ENCODE data around the gene THSD7A.
"Not testable (repeated sequence)": the region's sequence is repeated elsewhere in the genome, so short reads cannot be mapped to it uniquely, and the experiment has no call there.

Gene THSD7A

DNA sequence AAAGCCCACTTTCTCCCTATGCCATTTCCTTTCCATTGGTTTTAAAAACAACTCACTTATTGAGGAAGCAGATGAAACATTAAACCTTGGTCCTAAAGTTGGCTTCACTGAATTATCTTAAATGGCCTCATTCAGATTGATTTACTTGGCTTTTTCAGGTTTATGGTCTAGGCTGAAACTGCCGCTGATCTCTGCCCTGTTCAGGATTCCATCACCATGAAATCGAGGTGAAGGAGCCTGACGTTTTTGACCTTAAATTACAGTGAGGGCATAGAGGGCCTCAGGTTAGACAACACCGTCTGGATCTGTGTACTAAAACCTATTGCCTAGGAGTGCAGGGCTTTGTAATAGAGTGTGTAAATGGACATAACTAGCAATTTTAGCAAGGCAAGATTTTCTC lies 383.7 kb downstream of the THSD7A start:
- no peak for DNase-seq

- no peak for DNase-seq
These were observed 384.9 kb downstream of the THSD7A start for GRCh38 chr7:11447106-11447505.

DNA sequence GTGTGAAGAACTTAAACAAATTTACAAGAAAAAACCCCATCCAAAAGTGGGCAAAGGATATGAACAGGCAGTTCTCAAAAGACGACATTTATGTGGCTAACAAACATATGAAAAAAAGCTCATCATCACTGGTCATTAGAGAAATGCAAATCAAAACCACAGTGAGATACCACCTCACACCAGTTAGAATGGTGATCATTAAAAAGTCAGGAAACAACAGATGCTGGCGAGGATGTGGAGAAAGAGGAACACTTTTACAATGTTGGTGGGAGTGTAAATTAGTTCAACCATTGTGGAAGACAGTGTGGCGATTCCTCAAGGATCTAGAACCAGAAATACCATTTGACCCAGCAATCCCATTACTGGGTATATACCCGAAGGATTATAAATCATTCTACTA lies 388.1 kb downstream of the THSD7A start:
- not testable (repeated sequence) for DNase-seq

DNA sequence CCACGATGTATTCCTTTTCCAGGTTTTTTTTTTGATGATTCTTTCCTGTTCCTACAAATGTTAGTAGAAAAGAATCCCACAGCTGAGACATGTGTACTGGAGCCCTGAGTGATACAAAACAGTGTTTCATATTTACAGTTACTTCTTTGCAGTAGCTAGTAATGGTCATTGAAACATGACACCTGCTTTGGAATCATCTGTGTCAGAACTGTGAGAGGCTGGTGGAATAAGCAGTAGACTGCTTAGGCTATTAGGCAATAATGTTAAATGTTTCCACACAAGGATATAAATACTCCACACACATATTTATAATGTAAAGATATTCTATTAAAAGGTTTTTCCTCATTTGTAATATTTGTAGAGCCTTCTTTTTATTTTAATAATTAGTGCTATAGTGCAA lies 394.0 kb downstream of the THSD7A start:
- no peak for DNase-seq

- DNase-seq = no peak
These were observed 395.0 kb downstream of the THSD7A start for GRCh38 chr7:11436773-11437524.

DNA sequence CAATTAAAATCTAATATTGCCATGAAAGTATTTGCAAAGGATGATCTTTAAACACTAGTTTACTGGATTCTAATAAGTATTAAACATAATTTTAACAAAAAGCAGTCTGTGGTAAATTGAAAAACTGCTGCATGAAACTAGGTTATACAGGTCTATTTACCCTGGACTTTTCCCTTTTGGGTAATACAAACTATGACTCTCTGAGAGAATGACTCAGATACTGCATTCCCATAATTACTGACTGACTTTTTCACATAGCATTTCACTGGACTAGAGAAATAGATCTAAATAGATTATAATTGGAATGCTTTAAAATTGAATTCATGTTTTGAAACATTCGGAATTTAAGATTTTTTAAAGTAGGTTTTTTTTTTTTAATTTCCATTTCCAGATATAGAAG lies 395.7 kb downstream of the THSD7A start:
- DNase-seq = no peak

DNA sequence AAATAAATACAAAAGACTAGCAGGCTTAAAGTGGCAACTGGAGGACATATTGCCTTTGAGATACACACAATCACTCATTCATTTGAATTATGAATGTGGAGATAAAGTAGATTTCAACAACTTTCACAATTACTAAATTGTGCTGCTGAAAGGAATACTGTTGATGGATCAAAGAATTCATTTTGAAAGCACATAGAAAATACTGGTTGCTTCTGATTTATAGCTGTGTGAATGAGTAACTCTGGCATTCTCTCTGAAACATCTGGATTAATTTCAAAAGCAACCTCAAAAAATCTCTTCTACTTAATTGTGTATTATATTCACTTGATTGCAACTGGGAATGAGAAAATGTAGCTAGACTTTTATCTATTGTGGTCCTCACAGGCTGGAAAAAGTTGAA lies 397.6 kb downstream of the THSD7A start:
- DNase-seq = no peak

GRCh38 chr7:11430841-11431240 lies 401.2 kb downstream of the THSD7A start:
- no peak for DNase-seq

- no peak for DNase-seq
These were observed 401.9 kb downstream of the THSD7A start for GRCh38 chr7:11430112-11430511.

DNA sequence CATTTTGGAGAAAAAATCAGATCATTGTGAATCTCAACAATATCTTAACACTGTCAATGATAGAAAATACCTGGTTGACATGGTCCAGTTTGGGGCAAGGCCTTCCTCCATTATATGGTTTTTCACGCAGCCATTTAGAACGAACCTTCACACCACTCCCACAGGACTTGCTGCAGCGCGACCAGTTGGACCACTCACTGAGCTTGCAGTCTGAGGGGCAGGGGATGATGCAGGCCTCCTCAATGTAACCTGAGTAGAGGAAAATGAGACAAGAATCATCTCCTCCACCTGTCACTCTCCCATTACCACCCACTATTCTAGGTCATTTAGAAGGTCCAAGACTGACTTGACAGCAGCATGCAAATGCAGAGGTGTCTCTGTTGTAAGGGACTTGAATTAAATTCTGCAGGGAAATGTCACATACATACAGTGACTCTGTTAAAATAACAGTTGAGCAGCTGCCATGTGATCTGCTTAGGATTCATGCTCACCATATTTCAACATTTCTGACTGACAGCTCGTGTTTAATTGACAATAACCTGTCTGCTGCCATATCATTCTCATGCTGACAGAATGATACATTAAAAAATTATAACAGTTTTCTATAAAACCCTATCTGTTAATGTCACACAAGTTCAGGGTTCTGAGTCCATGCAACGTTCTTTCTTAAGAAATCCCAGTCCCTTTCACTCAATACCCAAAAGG lies 403.0 kb downstream of the THSD7A start:
- DNase-seq = no peak

GRCh38 chr7:11427686-11428273 lies 404.2 kb downstream of the THSD7A start:
- no peak for DNase-seq

GRCh38 chr7:11424006-11424405 lies 408.0 kb downstream of the THSD7A start:
- DNase-seq = no peak

- DNase-seq = no peak
These were observed 411.9 kb downstream of the THSD7A start for GRCh38 chr7:11420049-11420448.

- DNase-seq = no peak
These were observed 415.1 kb downstream of the THSD7A start for GRCh38 chr7:11416641-11417458.

DNA sequence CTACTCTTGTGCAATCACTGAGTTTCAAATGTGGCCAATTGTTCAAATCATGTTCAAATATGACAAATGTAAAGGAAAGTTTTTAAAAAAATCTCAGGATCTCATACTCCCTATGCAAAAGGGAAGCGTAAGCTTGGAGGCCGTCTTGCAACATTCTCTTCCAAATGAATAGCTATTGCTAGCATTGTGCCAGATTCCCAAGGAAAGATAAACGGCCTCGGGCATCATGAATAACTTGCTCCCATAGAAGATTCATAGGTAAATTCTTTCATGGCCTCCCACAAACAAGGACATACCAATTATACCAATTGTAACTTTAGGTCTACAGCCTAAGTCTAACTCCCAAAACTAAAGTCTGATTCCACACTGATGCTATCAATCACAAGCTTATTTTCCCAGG lies 416.9 kb downstream of the THSD7A start:
- DNase-seq = no peak

- DNase-seq = no peak
These were observed 418.1 kb downstream of the THSD7A start for GRCh38 chr7:11413901-11414300.

DNA sequence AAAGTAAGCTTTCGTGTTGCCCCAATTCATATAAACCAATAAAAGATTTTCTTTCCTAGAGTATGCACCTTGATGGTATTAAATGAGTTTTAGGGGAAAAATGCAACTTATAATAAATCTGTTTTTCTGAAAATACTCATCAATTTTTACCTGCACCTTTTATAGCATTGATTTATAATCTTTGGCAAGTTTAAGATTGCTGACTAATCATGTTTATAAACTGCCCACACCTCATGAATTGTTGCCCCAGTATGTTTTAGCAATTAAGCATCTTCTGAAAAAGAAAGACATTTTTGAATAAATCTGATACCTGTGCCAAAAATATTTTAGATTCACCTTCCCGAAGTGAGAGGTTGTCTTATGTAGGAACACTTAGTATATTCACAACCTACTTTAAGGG lies 420.0 kb downstream of the THSD7A start:
- DNase-seq = no peak

DNA sequence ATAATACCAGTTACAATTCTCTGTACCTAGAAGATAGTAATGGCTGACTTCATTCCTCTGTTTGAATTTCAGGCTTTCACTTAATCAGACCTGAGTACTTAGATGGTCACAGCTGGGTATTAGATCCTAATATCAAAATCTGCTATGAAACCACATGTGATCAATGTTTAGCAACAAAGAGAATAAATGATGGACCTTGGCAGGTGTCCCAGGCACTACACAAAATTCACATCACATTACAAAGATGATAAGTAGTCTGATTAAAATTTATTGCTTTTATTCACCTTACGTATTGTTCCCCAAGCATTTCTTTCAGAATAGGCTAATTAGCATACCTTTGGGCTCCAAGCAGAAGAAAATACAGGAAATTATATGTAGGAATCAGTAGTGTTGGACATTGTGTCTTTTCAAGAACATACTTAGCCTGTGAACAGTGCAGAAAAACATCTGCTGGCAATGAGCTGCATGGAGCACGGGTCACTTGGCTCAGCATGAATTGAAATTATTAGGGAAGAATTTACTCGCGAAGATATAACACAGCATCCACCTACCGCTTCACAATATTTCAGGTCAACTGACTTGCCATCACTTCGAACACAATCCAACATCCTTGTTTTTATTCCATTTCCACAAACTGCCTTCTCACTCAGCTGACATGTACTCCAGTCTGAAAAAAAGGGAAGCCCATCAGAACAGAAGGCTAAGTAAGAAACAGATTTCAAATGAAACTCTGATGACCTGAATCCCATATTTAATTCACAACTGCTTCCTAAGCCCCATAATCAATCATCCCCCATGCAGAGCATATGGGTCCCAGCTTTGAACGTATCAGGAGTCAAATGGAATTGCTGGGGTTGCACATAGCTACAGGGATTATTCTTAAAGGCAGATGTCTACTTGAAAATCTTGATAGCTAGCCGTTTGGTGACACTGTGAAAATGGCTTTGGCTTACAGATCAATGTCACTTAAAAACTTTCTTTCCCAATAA lies 421.0 kb downstream of the THSD7A start:
- no peak for DNase-seq

DNA sequence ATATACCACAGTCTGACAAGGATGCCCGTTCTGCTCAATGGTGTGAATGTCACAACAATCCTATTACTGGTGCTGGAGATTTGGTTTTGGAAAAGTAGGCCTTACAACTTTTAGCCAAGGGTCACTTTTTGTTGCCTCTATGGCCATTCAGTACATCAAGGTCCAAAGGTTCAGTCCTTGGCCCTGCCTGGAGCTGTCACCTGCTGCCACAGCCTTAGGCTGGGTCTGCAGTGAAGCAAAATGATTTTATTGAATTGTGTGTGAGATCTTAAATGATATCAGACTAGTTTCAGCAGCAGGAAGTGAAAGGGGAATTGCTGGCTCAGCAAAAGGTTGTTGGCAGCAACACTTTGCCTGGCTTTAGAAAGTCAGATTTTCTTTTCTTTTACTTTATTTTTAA lies 427.6 kb downstream of the THSD7A start:
- DNase-seq = no peak

- DNase-seq = no peak
These were observed 428.2 kb downstream of the THSD7A start for GRCh38 chr7:11403781-11404180.

DNA sequence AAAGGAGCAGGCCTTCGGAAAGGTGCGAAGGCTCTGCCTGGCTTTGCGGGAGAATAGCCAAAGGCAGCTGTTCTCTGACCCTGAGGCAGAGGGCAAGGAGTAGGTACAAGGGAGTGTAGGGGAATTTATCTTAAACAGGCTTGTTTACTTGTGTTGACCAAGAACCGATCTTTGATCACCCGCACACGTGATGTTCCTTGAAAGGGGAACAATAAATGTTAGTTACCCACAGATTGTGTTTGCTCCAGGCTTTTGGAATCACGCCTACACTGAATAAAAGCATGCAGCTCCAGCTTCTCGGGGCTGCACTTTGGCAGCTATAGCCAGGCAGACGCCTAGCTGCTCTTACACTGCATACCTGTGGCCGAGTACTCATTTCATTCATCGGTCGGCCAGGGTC lies 437.6 kb downstream of the THSD7A start:
- no peak for DNase-seq

DNA sequence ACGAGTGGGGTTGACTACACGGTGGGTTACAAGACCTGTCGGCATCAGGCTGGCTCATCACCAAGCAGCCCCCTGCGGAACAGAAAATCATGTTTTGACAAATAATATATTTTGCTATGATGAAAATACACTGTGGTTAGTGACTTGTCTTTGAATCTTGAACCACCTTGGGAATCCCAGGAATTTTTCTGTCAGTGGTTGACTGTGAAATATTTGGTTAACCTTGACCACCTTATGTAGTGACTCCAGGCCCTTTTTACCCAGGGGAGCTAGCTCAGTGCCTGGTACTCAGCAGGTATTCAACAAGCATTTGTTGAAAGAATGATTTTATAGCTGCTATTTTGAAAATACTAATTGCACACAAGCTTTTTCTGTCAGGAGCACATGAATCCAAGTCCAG lies 452.4 kb downstream of the THSD7A start:
- DNase-seq = no peak
